ENCODE results near the gene NDUFS3.
A peak's percentile ranks its signal among the peaks of the same experiment; 100 is the strongest.

Gene NDUFS3

DNA sequence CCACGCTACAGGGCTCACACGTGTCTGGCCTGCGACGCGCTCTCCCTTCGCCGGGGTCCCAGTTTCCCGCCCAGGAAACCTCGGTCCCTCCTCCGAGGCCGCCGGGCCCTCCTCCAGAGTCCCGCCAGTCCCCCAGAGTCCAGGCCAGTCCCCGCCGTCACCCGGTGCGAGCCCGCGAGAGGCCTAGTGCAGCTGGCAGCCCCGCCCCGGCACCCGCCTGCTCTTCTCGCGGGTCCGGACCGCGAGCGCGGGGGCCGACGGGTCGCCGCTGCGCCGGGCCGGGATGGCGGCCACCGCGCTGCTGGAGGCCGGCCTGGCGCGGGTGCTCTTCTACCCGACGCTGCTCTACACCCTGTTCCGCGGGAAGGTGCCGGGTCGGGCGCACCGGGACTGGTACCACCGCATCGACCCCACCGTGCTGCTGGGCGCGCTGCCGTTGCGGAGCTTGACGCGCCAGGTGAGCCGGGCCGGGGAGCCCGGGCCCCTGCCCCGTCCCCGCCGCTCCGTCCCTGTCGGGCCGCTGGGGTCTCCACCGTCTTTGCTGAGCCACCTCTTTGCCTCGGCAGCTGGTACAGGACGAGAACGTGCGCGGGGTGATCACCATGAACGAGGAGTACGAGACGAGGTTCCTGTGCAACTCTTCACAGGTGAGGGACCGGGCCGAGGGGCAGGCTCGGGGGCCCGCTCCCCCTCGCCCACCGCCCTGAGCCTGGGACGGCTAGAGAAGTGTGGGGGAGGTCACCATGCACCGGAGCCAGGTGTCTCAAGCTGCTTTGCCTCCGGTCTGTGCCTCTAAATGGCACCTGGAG lies 13.3 kb upstream of the NDUFS3 start, which contains the start of gene PTPMT1:
TSS of gene PTPMT1 (plus strand) at position 260 of the 809 bp plus-strand sequence. CDS start at position 284, 24 bp downstream.
- peak within 1 kb of the TSS; percentile 80 to 99 (median 94) for H3K4me3 ChIP-seq
- H3K9me3 ChIP-seq (replicated peaks in 1 of 11) = no peaks in the 10 kb centered on the region
- peak within 1 kb of the TSS; percentile 91 to 100 (median 99) for H3K4me2 ChIP-seq
- peaks cover 6 to 20% (median 11%) of the 10 kb centered on the region in 11 experiments; a peak in 15 of 22 replicates for H4K20me1 ChIP-seq
- H3K27ac ChIP-seq = peak within 1 kb of the TSS; percentile 88 to 96 (median 92)
- peaks cover 22 to 33% (median 26%) of the 10 kb centered on the region in 10 experiments for H3K4me1 ChIP-seq
- peaks cover 18 to 33% (median 26%) of the 10 kb centered on the region in 11 experiments; a peak in 21 of 22 replicates for H3K36me3 ChIP-seq
- peak within 1 kb of the TSS; percentile 92 to 98 (median 96) for H3K9ac ChIP-seq
- TF ChIP-seq Cebpa-rat (IDR thresholded peaks at IDR 0.05) = no peak
- no peaks in the 10 kb centered on the region for H3K27me3 ChIP-seq

DNA sequence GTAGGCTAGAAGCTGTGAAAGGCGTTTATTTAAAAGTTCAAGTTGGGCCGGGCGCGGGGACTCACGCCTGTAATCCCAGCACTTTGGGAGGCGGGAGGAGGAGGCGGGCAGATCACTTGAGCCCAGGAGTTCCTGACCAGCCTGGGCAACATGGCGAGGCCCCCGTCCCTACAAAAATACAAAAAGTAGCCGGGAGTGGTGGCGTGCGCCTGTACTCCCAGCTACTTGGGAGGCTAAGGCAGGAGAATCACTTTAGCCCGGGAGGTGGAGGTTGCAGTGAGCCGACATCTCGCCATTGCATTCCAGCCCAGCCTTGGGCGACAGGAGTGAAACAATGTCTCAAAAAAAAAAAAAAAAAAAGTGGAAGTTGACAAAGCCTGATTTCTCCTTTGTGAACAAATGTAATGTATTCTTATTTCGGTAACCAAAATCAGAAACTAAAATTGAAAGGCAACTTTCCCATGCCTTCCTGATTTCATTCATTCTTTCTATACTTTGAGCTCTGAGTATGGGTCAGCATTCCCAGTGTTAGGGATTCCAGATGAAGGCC lies 12.7 kb upstream of the NDUFS3 start:
- TF ChIP-seq Cebpa-rat (IDR thresholded peaks at IDR 0.05) = no peak
- Histone ChIP-seq H3K9ac (peak overlapping the region; percentile 92 to 98 (median 96)), H3K27me3 (no peaks in the 10 kb centered on the region), H3K9me3 (replicated peaks in 1 of 11) (no peaks in the 10 kb centered on the region), H3K27ac (peak overlapping the region; percentile 88 to 96 (median 92)), H3K36me3 (peaks cover 25 to 39% (median 33%) of the 10 kb centered on the region in 11 experiments), H3K4me1 (peaks cover 22 to 35% (median 26%) of the 10 kb centered on the region in 10 experiments), H3K4me3 (peak overlapping the region; percentile 80 to 99 (median 94)), H3K4me2 (peak overlapping the region; percentile 91 to 100 (median 99)), H4K20me1 (peaks cover 7 to 26% (median 17%) of the 10 kb centered on the region in 11 experiments; a peak in 19 of 22 replicates)

DNA sequence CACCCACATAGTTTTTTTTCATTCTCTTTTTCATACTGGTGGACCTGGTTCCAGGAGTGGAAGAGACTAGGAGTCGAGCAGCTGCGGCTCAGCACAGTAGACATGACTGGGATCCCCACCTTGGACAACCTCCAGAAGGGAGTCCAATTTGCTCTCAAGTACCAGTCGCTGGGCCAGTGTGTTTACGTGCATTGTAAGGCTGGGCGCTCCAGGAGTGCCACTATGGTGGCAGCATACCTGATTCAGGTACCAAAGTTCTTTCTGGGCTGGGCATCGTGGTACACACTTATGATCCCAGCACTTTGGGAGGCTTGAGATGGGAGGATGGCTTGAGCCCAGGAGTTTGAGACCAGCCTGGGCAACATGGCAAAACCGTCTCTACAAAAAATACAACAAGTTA lies 9.2 kb upstream of the NDUFS3 start:
- TF ChIP-seq Cebpa-rat (IDR thresholded peaks at IDR 0.05) = no peak
- peaks cover 59 to 74% (median 67%) of the 10 kb centered on the region in 11 experiments for H3K36me3 ChIP-seq
- no peaks in the 10 kb centered on the region for H3K27me3 ChIP-seq
- H3K4me2 ChIP-seq = no peak overlapping the region
- H3K4me1 ChIP-seq = peaks cover 17 to 31% (median 20%) of the 10 kb centered on the region in 10 experiments
- no peak overlapping the region for H3K4me3 ChIP-seq
- H4K20me1 ChIP-seq = peaks cover 21 to 53% (median 44%) of the 10 kb centered on the region in 11 experiments; a peak in 19 of 22 replicates
- no peaks in the 10 kb centered on the region for H3K9me3 ChIP-seq (replicated peaks in 1 of 11)
- no peak overlapping the region for H3K9ac ChIP-seq
- no peak overlapping the region for H3K27ac ChIP-seq

DNA sequence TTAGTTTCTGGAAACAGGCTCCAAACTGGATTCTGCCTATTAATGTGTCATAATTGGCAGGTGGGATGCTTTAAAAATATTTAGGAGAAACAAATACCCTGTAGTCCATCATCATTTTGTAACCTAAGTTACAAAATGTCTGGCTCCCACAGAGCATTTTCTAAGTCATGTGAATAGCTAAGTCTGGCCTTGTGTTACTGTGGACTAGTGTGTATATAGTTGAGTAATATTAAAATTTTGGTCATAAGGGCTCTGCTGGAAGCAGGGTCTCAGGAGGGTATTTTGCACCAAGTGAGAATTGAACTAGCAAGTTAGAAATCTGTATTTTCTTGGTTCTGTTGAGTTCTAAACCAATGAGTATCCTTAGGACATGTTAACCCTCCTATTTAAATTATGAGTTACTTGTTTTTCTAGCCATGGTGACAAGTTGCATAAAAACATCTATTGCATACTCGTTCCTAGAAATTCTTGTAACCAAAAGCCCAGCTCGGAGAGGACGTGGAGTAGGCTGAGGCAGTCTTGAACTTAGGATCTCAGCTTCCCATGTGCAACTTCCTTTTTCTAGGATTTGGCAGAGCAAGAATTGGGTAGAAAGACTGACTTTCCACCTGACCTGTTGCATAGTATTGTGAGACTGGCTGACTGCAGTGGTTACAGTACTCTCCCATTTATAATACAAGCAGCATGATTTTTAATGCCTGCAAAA lies 8.1 kb upstream of the NDUFS3 start:
- Histone ChIP-seq H4K20me1 (peaks cover 21 to 56% (median 44%) of the 10 kb centered on the region in 11 experiments; a peak in 19 of 22 replicates), H3K9ac (no peak overlapping the region), H3K4me2 (0 out of 22 replicates have a peak overlapping the region, but pooled peaks of 1 of the 11 experiments have one; percentile 12), H3K4me3 (no peak overlapping the region), H3K27ac (no peak overlapping the region), H3K9me3 (replicated peaks in 1 of 11) (no peaks in the 10 kb centered on the region), H3K27me3 (no peaks in the 10 kb centered on the region), H3K36me3 (peaks cover 70 to 85% (median 77%) of the 10 kb centered on the region in 11 experiments), H3K4me1 (peaks cover 10 to 27% (median 14%) of the 10 kb centered on the region in 10 experiments; a peak in 19 of 20 replicates)
- TF ChIP-seq Cebpa-rat (IDR thresholded peaks at IDR 0.05) = no peak

DNA sequence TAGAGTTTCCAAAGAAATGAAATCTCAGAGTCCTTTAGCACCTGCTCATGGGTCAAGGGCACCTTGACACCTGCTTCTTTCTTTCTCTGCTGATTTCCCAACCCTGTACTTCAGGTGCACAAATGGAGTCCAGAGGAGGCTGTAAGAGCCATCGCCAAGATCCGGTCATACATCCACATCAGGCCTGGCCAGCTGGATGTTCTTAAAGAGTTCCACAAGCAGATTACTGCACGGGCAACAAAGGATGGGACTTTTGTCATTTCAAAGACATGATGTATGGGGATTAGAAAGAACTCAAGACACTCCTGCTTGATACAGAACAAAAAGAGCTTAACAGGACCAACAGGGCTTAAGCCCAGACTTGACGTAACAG lies 7.5 kb upstream of the NDUFS3 start:
- Histone ChIP-seq H3K4me2 (no peak overlapping the region), H3K4me3 (no peak overlapping the region), H3K4me1 (peaks cover 8 to 26% (median 11%) of the 10 kb centered on the region in 10 experiments; a peak in 19 of 20 replicates), H3K9me3 (replicated peaks in 1 of 11) (no peaks in the 10 kb centered on the region), H3K27me3 (no peaks in the 10 kb centered on the region), H3K9ac (no peak overlapping the region), H4K20me1 (peaks cover 21 to 56% (median 44%) of the 10 kb centered on the region in 11 experiments; a peak in 19 of 22 replicates), H3K27ac (no peak overlapping the region), H3K36me3 (peaks cover 74 to 91% (median 83%) of the 10 kb centered on the region in 11 experiments)
- no peak for TF ChIP-seq Cebpa-rat (IDR thresholded peaks at IDR 0.05)

DNA sequence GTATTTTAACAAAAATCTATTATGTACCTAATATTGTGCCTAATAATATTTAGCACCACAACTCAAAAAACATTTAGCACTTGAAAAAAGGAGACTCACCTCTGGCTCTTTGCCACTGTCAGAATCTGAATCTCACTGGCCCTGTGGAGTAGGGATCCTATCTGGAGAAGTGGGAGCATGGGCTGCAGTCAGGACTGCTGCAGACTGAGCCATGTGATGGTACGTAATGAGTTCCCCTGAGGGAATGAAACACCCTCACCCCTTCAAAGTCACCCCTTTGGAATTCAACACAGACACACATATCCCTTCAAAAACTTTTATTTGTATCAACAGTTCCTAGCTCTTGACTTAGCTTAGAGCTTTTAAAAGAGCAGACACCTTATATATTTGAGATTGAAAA lies 7.0 kb upstream of the NDUFS3 start:
- no peak for TF ChIP-seq Cebpa-rat (IDR thresholded peaks at IDR 0.05)
- Histone ChIP-seq H3K27me3 (no peaks in the 10 kb centered on the region), H3K9me3 (replicated peaks in 1 of 11) (no peaks in the 10 kb centered on the region), H3K4me3 (no peak overlapping the region), H3K27ac (no peak overlapping the region), H3K9ac (peak overlapping the region in 2 of 11 experiments; percentile 16 to 21; a peak in 2 of 22 replicates), H4K20me1 (peaks cover 21 to 56% (median 44%) of the 10 kb centered on the region in 11 experiments; a peak in 19 of 22 replicates), H3K36me3 (peaks cover 78 to 96% (median 88%) of the 10 kb centered on the region in 11 experiments), H3K4me2 (no peak overlapping the region), H3K4me1 (peaks cover 8 to 26% (median 12%) of the 10 kb centered on the region in 10 experiments)

DNA sequence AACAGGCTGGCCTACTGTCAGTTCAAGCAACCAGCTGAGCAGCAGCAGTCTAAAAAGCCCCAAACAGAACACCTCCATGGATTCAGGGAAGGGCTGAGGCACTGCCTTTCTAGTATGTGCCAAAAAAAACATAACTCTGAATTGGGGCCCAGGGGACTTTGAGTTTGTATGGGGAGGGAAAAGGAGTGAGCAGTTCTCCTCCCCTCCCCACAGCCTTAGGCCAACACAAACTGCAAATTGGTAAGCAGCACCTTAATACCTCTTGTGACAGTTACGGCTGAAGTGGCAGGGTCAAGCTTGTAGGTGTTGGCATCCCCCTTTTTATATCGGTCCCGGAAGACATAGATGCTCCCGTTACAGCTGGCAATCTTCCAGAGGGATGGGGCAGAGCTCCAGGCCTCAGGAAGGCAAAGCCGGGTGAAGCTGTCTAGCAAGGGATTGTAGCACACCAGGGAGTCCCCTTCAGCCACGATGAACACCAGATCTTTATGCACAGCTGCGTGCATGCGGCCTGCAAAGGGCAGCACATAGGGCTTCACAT lies 6.1 kb upstream of the NDUFS3 start:
- peaks cover 78 to 100% (median 96%) of the 10 kb centered on the region in 11 experiments for H3K36me3 ChIP-seq
- TF ChIP-seq Cebpa-rat (IDR thresholded peaks at IDR 0.05) = no peak
- no peak overlapping the region for H3K4me3 ChIP-seq
- H4K20me1 ChIP-seq = peaks cover 21 to 61% (median 45%) of the 10 kb centered on the region in 11 experiments; a peak in 19 of 22 replicates
- H3K4me2 ChIP-seq = no peak overlapping the region
- peaks cover 14 to 28% (median 16%) of the 10 kb centered on the region in 10 experiments for H3K4me1 ChIP-seq
- H3K27me3 ChIP-seq = no peaks in the 10 kb centered on the region
- no peak overlapping the region for H3K27ac ChIP-seq
- peak overlapping the region in 4 of 11 experiments; percentile 21 to 33 (median 23); a peak in 4 of 22 replicates for H3K9ac ChIP-seq
- H3K9me3 ChIP-seq (replicated peaks in 1 of 11) = no peaks in the 10 kb centered on the region

DNA sequence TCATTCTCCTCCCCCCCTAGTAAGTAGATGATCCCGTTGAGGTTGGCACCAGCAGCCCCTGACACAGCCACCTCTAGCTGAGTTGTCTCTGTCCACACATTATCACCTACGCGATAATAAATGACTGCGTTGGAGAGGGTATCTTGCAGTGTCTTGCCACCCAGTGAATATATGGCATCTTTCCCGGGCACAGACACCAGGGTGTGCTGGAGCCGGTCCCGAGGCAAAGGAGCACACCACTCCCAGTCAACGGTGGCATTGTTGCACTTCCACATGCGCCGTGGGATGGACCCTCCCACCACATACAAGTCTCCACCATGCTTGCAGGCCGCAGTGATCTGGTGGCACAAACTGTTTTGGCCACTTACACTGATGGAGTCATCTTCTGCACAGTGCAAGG lies 5.6 kb upstream of the NDUFS3 start:
- peaks cover 75 to 97% (median 93%) of the 10 kb centered on the region in 11 experiments for H3K36me3 ChIP-seq
- no peak for TF ChIP-seq Cebpa-rat (IDR thresholded peaks at IDR 0.05)
- H3K4me3 ChIP-seq = no peak overlapping the region
- H3K27me3 ChIP-seq = no peaks in the 10 kb centered on the region
- H3K4me2 ChIP-seq = no peak overlapping the region
- H3K9me3 ChIP-seq (replicated peaks in 1 of 11) = no peaks in the 10 kb centered on the region
- H3K9ac ChIP-seq = no peak overlapping the region
- H4K20me1 ChIP-seq = peaks cover 21 to 65% (median 46%) of the 10 kb centered on the region in 11 experiments; a peak in 19 of 22 replicates
- no peak overlapping the region for H3K27ac ChIP-seq
- H3K4me1 ChIP-seq = peaks cover 19 to 33% (median 22%) of the 10 kb centered on the region in 10 experiments
